SK-N-SH (cell line): ENCODE measurements around the gene GPC4. TPM values are rescaled to one million over a fixed set of nuclear protein-coding genes. Genes with fewer than 3 reads are reported as not detected.

Experiments used
- CTCF ChIA-PET: fragments of 300-600, 350-600 bp; formaldehyde crosslinking; extraction: SDS; loops from one replicate; lab custom pipeline; 2021; lab: Yijun Ruan, JAX
- POLR2A ChIA-PET: fragments of 350-600 bp; sonication (Branson Sonifier 250); formaldehyde crosslinking; extraction: SDS; loops from one replicate; lab custom pipeline; 2020; ENCODE audit warnings: antibody characterized with exemption, inconsistent platforms; lab: Yijun Ruan, JAX
- DNase-seq: peaks from one replicate; pipeline ENCODE4 v3.0.0; 2012
- H2AFZ ChIP-seq: fragments of 200-600 bp; sonication (generic); 2 replicates; pipeline ENCODE4 v1.8.1; 2016; ENCODE audit warnings: antibody characterized with exemption, mild to moderate bottlenecking, low read depth
- H3F3A ChIP-seq: fragments of 200-600 bp; sonication (generic); replicated peaks from 2 replicates; pipeline ENCODE3; 2016; ENCODE audit warnings: antibody characterized with exemption, mild to moderate bottlenecking; ENCODE audit not compliant: insufficient read depth
- H3K27ac ChIP-seq, 2 experiments: fragments of 200-500 bp in 1 of 2; fragments of 200-600 bp in 1 of 2; sonication (Bioruptor generic) in 1 of 2; sonication (generic), shearing (Covaris generic) in 1 of 2; 2 replicates each; pipeline versions ENCODE4 v1.5.1 to v1.6.1; 2014 to 2016; ENCODE audit warnings: low read depth in 2 of 2, inconsistent platforms in 1 of 2, low read length in 1 of 2, mild to moderate bottlenecking in 1 of 2, mixed read lengths in 1 of 2
- H3K27me3 ChIP-seq: fragments of 200-600 bp; sonication (generic), shearing (Covaris generic); 2 replicates; pipeline ENCODE4 v1.6.1; 2016; ENCODE audit warnings: mixed run types; ENCODE audit not compliant: insufficient read depth
- H3K36me3 ChIP-seq, 2 experiments: fragments of 200-500 bp in 1 of 2; fragments of 200-600 bp in 1 of 2; sonication (Bioruptor generic) in 1 of 2; sonication (generic) in 1 of 2; replicated peaks in 1 of 2; 2 replicates each; pipeline versions ENCODE3 to v1.5.1; 2014 to 2016; ENCODE audit warnings: low read length in 1 of 2, mild to moderate bottlenecking in 1 of 2; ENCODE audit not compliant: insufficient read depth in 2 of 2, control insufficient read depth in 1 of 2
- H3K4me1 ChIP-seq, 2 experiments: fragments of 200-500 bp in 1 of 2; fragments of 200-600 bp in 1 of 2; sonication (Bioruptor generic) in 1 of 2; sonication (generic), shearing (Covaris generic) in 1 of 2; 2 replicates each; pipeline versions ENCODE4 v1.5.1 to v1.6.1; 2014 to 2016; ENCODE audit warnings: low read depth in 1 of 2, low read length in 1 of 2, mixed run types in 1 of 2; ENCODE audit not compliant: insufficient read depth in 2 of 2, control insufficient read depth in 1 of 2
- H3K4me2 ChIP-seq: fragments of 200-600 bp; sonication (generic), shearing (Covaris generic); 2 replicates; pipeline ENCODE4 v1.6.1; 2017; ENCODE audit warnings: mixed run types
- H3K4me3 ChIP-seq, 2 experiments: fragments of 200-500 bp in 1 of 2; fragments of 200-600 bp in 1 of 2; sonication (Bioruptor generic) in 1 of 2; sonication (generic), shearing (Covaris generic) in 1 of 2; 2 replicates each; pipeline versions ENCODE4 v1.5.1 to v1.8.1; 2014 to 2016; ENCODE audit warnings: low read depth in 2 of 2, inconsistent platforms in 1 of 2, low read length in 1 of 2, mild to moderate bottlenecking in 1 of 2, mixed read lengths in 1 of 2, moderate library complexity in 1 of 2
- H3K79me2 ChIP-seq: fragments of 200-600 bp; sonication (generic); 2 replicates; pipeline ENCODE4 v1.8.1; 2017; ENCODE audit warnings: mild to moderate bottlenecking; ENCODE audit not compliant: insufficient read depth
- H3K9ac ChIP-seq: fragments of 200-600 bp; sonication (generic); 2 replicates; pipeline ENCODE4 v1.6.1; 2017; ENCODE audit warnings: mixed run types
- H3K9me2 ChIP-seq: fragments of 200-600 bp; sonication (generic); 2 replicates; pipeline ENCODE4 v1.6.1; 2017; ENCODE audit warnings: mixed run types
- H3K9me3 ChIP-seq: fragments of 200-600 bp; sonication (generic); 2 replicates; pipeline ENCODE4 v1.6.1; 2017; ENCODE audit warnings: mixed run types, mild to moderate bottlenecking, moderate library complexity
- H4K20me1 ChIP-seq: fragments of 200-600 bp; sonication (generic); 2 replicates; pipeline ENCODE4 v1.6.1; 2017; ENCODE audit warnings: mild to moderate bottlenecking, mixed run types; ENCODE audit not compliant: insufficient read depth
- CHD2 ChIP-seq: fragments of 150-350 bp; IDR thresholded peaks from 2 replicates; pipeline ENCODE4 v1.6.1; 2018; ENCODE audit warnings: low read length; ENCODE audit not compliant: partially characterized antibody
- ELF1 ChIP-seq: IDR thresholded peaks from 2 replicates; pipeline ENCODE4 v1.4.0; 2012
- FOXM1 ChIP-seq: IDR thresholded peaks from 2 replicates; pipeline ENCODE4 v1.4.0; 2012; ENCODE audit warnings: low read depth, mild to moderate bottlenecking
- NFIC ChIP-seq: IDR thresholded peaks from 2 replicates; pipeline ENCODE4 v1.4.0; 2012; ENCODE audit warnings: borderline replicate concordance
- NRF1 ChIP-seq: IDR thresholded peaks from 2 replicates; pipeline ENCODE4 v1.6.1; 2012; ENCODE audit warnings: low read depth, mild to moderate bottlenecking, low read length
- POLR2AphosphoS5 ChIP-seq: IDR thresholded peaks from 2 replicates; pipeline ENCODE4 v1.6.1; 2012; ENCODE audit warnings: low read depth, low read length
- RCOR1 ChIP-seq: fragments of 150-350 bp; IDR thresholded peaks from 2 replicates; pipeline ENCODE4 v1.6.1; 2017; ENCODE audit warnings: antibody characterized with exemption, low read length
- RFX5 ChIP-seq: IDR thresholded peaks from 2 replicates; pipeline ENCODE4 v1.6.1; 2012; ENCODE audit warnings: mild to moderate bottlenecking, improper control_type of control experiment, low read length
- RXRA ChIP-seq: IDR thresholded peaks from 2 replicates; pipeline ENCODE4 v1.4.0; 2012; ENCODE audit warnings: low read depth, mild to moderate bottlenecking, borderline replicate concordance
- SMC3 ChIP-seq: IDR thresholded peaks from 2 replicates; pipeline ENCODE4 v1.6.1; 2012; ENCODE audit warnings: low read depth, low read length, improper control_type of control experiment
- TEAD4 ChIP-seq: IDR thresholded peaks from 2 replicates; pipeline ENCODE4 v1.4.0; 2012; ENCODE audit warnings: mild to moderate bottlenecking, borderline replicate concordance; ENCODE audit not compliant: insufficient read depth
- YY1 ChIP-seq: IDR thresholded peaks from 2 replicates; pipeline ENCODE4 v1.4.0; 2012; ENCODE audit warnings: low read depth, mild to moderate bottlenecking
- WGBS: methylation state at CpG from one replicate; pipeline ENCODE4 v1.1.6; 2017; ENCODE audit warnings: low lambda C conversion rate; 5-methylcytosine and 5-hydroxymethylcytosine counted together
- polyA plus RNA-seq, 3 experiments: library from polyadenylated mRNA; depleted of rRNA; stranded (reverse); fragments of >200 nt; gene quantifications; 2 replicates each; pipeline ENCODE4 v1.2.3, GENCODE V29; 2012
- TF ChIP-seq, protein P1 (sequence below): IDR thresholded peaks from 2 replicates; pipeline ENCODE4; 2012
- TF ChIP-seq, protein P2 (sequence below): IDR thresholded peaks from 2 replicates; pipeline ENCODE4 v1.4.0; 2012; ENCODE audit warnings: low read depth, borderline replicate concordance
- TF ChIP-seq, protein P3 (sequence below): IDR thresholded peaks from 2 replicates; pipeline ENCODE4 v1.4.0; 2012; ENCODE audit warnings: low read depth
- TF ChIP-seq, protein P4 (sequence below): IDR thresholded peaks from 2 replicates; pipeline ENCODE4 v1.6.1; 2012; ENCODE audit warnings: mild to moderate bottlenecking, low read depth, low read length, moderate library complexity
- TF ChIP-seq, protein P5 (sequence below): IDR thresholded peaks from 2 replicates; pipeline ENCODE4 v1.4.0; 2012; ENCODE audit warnings: low read depth, borderline replicate concordance
- TF ChIP-seq, protein P6 (sequence below): fragments of 200-600 bp; sonication (generic); IDR thresholded peaks from 2 replicates; pipeline ENCODE4 v1.6.1; 2017; ENCODE audit warnings: antibody characterized with exemption, mild to moderate bottlenecking, moderate library complexity
- TF ChIP-seq, protein P7 (sequence below): fragments of 150-350 bp; IDR thresholded peaks from 2 replicates; pipeline ENCODE4 v1.6.1; 2016; ENCODE audit warnings: mild to moderate bottlenecking, low read depth, low read length

Gene GPC4
- polyA plus RNA-seq, 1 of the 3 experiments (the other 2 are of a cell fraction): 0.16 TPM

DNA sequence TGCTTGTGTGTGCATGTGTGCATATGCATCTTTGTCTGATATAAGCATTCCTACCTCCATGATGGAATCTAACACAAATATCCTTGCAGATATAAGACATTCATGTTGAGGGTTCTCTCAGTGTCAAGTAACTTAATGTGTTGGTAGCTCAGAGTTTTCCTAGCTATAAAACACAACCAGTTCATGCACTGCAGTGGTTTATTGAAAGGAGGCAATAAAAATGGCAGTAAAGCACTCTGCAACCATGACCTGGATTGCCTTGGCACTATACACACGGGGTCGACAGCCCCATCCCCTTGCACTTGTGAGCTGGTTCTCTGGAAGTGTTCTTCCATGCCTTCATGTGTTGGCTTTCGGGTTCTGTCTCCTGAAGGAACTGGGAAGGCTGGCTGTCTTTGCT is 38.9 kb downstream of the GPC4 start:
- Histone ChIP-seq H3K4me2 (no peak overlapping the region), H2AFZ (no peak overlapping the region), H4K20me1 (no peaks in the 10 kb centered on the region), H3K4me3 (no peak overlapping the region), H3K27me3 (no peaks in the 10 kb centered on the region; the same call in 1 of the 2 replicates), H3F3A (no peaks in the 10 kb centered on the region), H3K4me1 (no peaks in the 10 kb centered on the region; a peak in 1 of 4 replicates)
- CTCF ChIA-PET: no interaction called here
- no peak for DNase-seq
- TF ChIP-seq FOXM1: no peak
- no peak for TF ChIP-seq NRF1
- TF ChIP-seq, protein P1, sequence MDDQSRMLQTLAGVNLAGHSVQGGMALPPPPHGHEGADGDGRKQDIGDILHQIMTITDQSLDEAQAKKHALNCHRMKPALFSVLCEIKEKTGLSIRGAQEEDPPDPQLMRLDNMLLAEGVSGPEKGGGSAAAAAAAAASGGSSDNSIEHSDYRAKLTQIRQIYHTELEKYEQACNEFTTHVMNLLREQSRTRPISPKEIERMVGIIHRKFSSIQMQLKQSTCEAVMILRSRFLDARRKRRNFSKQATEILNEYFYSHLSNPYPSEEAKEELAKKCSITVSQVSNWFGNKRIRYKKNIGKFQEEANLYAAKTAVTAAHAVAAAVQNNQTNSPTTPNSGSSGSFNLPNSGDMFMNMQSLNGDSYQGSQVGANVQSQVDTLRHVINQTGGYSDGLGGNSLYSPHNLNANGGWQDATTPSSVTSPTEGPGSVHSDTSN: no peak
- TF ChIP-seq RFX5: no peak
- TF ChIP-seq, protein P2, sequence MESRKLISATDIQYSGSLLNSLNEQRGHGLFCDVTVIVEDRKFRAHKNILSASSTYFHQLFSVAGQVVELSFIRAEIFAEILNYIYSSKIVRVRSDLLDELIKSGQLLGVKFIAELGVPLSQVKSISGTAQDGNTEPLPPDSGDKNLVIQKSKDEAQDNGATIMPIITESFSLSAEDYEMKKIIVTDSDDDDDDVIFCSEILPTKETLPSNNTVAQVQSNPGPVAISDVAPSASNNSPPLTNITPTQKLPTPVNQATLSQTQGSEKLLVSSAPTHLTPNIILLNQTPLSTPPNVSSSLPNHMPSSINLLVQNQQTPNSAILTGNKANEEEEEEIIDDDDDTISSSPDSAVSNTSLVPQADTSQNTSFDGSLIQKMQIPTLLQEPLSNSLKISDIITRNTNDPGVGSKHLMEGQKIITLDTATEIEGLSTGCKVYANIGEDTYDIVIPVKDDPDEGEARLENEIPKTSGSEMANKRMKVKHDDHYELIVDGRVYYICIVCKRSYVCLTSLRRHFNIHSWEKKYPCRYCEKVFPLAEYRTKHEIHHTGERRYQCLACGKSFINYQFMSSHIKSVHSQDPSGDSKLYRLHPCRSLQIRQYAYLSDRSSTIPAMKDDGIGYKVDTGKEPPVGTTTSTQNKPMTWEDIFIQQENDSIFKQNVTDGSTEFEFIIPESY: no peak
- no peak for TF ChIP-seq NFIC
- TF ChIP-seq TEAD4: no peak
- TF ChIP-seq ELF1: no peak
- TF ChIP-seq SMC3: no peak
- TF ChIP-seq, protein P3, sequence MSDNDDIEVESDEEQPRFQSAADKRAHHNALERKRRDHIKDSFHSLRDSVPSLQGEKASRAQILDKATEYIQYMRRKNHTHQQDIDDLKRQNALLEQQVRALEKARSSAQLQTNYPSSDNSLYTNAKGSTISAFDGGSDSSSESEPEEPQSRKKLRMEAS: no peak
- TF ChIP-seq, protein P4, sequence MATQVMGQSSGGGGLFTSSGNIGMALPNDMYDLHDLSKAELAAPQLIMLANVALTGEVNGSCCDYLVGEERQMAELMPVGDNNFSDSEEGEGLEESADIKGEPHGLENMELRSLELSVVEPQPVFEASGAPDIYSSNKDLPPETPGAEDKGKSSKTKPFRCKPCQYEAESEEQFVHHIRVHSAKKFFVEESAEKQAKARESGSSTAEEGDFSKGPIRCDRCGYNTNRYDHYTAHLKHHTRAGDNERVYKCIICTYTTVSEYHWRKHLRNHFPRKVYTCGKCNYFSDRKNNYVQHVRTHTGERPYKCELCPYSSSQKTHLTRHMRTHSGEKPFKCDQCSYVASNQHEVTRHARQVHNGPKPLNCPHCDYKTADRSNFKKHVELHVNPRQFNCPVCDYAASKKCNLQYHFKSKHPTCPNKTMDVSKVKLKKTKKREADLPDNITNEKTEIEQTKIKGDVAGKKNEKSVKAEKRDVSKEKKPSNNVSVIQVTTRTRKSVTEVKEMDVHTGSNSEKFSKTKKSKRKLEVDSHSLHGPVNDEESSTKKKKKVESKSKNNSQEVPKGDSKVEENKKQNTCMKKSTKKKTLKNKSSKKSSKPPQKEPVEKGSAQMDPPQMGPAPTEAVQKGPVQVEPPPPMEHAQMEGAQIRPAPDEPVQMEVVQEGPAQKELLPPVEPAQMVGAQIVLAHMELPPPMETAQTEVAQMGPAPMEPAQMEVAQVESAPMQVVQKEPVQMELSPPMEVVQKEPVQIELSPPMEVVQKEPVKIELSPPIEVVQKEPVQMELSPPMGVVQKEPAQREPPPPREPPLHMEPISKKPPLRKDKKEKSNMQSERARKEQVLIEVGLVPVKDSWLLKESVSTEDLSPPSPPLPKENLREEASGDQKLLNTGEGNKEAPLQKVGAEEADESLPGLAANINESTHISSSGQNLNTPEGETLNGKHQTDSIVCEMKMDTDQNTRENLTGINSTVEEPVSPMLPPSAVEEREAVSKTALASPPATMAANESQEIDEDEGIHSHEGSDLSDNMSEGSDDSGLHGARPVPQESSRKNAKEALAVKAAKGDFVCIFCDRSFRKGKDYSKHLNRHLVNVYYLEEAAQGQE: no peak
- TF ChIP-seq, protein P5, sequence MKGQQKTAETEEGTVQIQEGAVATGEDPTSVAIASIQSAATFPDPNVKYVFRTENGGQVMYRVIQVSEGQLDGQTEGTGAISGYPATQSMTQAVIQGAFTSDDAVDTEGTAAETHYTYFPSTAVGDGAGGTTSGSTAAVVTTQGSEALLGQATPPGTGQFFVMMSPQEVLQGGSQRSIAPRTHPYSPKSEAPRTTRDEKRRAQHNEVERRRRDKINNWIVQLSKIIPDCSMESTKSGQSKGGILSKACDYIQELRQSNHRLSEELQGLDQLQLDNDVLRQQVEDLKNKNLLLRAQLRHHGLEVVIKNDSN: no peak
- no peak for TF ChIP-seq RCOR1
- TF ChIP-seq, protein P6, sequence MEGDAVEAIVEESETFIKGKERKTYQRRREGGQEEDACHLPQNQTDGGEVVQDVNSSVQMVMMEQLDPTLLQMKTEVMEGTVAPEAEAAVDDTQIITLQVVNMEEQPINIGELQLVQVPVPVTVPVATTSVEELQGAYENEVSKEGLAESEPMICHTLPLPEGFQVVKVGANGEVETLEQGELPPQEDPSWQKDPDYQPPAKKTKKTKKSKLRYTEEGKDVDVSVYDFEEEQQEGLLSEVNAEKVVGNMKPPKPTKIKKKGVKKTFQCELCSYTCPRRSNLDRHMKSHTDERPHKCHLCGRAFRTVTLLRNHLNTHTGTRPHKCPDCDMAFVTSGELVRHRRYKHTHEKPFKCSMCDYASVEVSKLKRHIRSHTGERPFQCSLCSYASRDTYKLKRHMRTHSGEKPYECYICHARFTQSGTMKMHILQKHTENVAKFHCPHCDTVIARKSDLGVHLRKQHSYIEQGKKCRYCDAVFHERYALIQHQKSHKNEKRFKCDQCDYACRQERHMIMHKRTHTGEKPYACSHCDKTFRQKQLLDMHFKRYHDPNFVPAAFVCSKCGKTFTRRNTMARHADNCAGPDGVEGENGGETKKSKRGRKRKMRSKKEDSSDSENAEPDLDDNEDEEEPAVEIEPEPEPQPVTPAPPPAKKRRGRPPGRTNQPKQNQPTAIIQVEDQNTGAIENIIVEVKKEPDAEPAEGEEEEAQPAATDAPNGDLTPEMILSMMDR: no peak
- no peak for TF ChIP-seq YY1
- TF ChIP-seq CHD2: no peak
- TF ChIP-seq, protein P7, sequence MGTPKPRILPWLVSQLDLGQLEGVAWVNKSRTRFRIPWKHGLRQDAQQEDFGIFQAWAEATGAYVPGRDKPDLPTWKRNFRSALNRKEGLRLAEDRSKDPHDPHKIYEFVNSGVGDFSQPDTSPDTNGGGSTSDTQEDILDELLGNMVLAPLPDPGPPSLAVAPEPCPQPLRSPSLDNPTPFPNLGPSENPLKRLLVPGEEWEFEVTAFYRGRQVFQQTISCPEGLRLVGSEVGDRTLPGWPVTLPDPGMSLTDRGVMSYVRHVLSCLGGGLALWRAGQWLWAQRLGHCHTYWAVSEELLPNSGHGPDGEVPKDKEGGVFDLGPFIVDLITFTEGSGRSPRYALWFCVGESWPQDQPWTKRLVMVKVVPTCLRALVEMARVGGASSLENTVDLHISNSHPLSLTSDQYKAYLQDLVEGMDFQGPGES: no peak
- no peak for TF ChIP-seq RXRA
- no peak for TF ChIP-seq POLR2AphosphoS5
- TF ChIP-seq, all 33 proteins: peak for 0
- H3K9me2 ChIP-seq: no peaks in the 10 kb centered on the region
- H3K79me2 ChIP-seq: no peaks in the 10 kb centered on the region
- H3K27ac ChIP-seq: no peak overlapping the region
- no peaks in the 10 kb centered on the region for H3K9me3 ChIP-seq
- 10% methylated on average over 3 of the region's 3 CpGs for WGBS
- H3K9ac ChIP-seq: no peak overlapping the region
- POLR2A ChIA-PET: no interaction called here
- no peaks in the 10 kb centered on the region for H3K36me3 ChIP-seq
